Embryonic facial prominence (tissue), 1 donor: ENCODE measurements around the gene CYTH2.
"Not testable (repeated sequence)": the region's sequence is repeated elsewhere in the genome, so short reads cannot be mapped to it uniquely, and the experiment has no call there.

Experiments
- DNase-seq: peaks from one replicate; pipeline ENCODE4 v3.0.0-alpha.2; 2016; ENCODE audit errors: extremely low spot score

Gene CYTH2

DNA sequence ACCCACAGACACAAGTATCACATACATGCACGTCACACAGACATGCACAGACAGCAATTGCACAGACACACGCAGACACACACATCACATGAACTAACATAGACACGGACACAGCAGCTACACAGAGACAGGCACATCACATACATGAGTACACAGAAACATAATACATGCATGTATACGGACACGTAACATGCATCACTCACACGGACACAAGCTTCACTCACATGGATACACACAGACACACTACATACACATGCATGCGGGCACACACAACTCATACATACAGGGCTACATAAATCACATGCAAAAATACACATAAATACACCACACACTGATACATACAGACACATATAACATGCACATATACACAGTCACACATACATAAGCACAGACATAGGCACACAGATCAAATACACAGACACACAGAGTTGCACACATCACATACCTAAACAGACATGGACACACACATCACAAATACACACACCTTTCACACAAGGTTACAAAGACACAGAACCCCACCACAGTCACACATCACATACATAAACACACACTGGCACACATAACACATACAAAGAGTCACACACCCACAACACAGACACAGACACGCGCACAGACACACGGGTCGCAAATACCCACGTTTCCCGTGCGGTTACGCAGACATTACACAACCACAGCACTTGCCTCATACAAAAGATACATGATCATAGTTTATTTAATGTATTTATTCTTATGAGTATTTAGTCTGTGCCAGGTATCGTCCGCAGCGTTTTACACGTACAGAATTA lies 43.5 kb downstream of the CYTH2 start:
- DNase-seq = no peak

GRCh38 chr19:48513289-48514122 lies 44.3 kb downstream of the CYTH2 start:
- DNase-seq = no peak

- no peak for DNase-seq
These were observed 44.9 kb downstream of the CYTH2 start for GRCh38 chr19:48514123-48514458.

GRCh38 chr19:48516536-48516935 lies 47.4 kb downstream of the CYTH2 start:
- DNase-seq = no peak

DNA sequence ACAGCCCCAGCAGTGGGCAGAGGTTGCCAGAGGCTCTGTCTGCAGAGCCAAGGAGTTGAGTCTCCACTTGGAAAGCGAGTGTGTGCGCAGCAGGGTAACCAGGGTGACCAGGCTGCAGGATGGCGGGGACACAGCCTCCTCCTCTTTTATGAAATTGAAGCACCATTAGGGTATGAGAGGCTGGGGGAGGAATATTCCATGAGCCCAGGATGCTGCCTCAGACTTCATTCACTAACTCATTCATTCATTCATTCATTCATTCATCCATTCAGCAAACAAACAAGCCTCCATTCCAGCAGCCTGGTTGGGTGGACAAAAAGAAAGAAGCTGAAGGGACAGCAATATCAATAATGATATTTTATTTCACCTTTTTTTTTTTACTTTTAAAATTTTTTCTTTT lies 49.0 kb downstream of the CYTH2 start:
- no peak for DNase-seq

- not testable (repeated sequence) for DNase-seq
These were observed 50.3 kb downstream of the CYTH2 start for GRCh38 chr19:48519426-48519825.

- DNase-seq = no peak
These were observed 51.0 kb downstream of the CYTH2 start for GRCh38 chr19:48520134-48520533.

DNA sequence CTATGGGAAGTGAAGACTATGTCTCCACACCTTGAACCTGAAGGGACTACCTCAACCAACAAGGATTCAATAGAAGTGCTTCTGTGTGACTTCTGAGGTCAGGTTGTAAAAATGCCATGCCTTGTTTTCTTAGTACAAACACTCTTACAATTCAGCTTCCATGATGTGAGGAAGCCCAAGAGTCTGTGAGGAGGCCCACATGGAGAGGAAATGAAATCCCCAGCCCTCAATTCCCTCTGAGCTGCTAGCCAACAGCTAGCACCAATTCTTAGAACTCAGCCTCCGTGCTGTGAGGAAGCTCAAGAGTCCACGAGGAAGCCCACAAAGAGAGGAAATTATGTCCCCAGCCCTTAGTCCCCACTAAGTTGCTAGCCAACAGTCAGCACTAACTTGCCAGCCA lies 55.1 kb downstream of the CYTH2 start:
- DNase-seq = no peak

DNA sequence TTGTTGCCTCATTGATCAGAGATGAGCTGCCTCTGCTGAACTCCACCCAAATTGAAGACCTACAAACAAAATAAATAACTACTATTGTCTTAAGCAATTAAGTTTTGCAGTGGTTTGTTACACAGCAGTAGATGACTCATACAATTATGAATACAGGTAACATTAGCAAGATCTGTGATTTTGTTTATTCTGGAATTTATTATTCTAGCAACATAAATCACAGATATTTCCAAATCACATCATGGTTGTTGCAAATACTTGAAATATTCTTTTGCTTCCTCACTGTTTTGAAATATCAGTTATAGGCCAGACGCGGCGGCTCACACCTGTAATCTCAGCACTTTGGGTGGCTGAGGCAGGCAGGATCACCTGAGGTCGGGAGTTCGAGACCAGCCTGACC lies 55.6 kb downstream of the CYTH2 start:
- DNase-seq = no peak

DNA sequence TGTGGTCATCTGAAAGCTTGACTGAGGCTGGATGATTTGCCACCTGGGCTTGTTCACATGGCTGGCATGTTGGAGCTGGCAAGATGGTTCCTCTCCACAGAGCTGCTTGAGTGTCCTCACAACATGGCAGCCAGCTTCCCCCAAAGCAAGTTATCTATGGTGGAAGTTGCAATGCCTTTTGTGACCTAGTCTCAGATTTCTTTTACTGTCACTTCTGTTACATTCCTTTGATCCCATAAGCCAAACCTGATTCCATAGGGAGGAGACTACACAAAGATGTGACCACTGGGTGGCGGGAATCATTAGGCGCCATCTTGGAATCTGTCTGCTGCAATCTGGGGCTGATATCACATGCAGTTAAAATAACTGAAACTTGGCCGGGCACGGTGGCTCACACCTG lies 60.0 kb downstream of the CYTH2 start:
- no peak for DNase-seq

- DNase-seq = no peak
These were observed 61.0 kb downstream of the CYTH2 start for GRCh38 chr19:48530066-48530720.

- no peak for DNase-seq
These were observed 61.6 kb downstream of the CYTH2 start for GRCh38 chr19:48530770-48531169.
